Activated CD4-positive, CD25-positive, alpha-beta regulatory T cell treated with anti-CD3 and anti-CD28 coated beads, Interleukin-2, amount 50 U/mL, for 16 hours (primary cell): Measurements from ENCODE around the gene ATP2C1.
"Not testable (repeated sequence)": the region's sequence is repeated elsewhere in the genome, so short reads cannot be mapped to it uniquely, and the experiment has no call there.

ENCODE experiments used
- DNase-seq: peaks from one replicate; pipeline ENCODE4 v3.0.0-alpha.2; 2020; ENCODE audit warnings: low read depth, low spot score

The ATP2C1 gene, protein sequence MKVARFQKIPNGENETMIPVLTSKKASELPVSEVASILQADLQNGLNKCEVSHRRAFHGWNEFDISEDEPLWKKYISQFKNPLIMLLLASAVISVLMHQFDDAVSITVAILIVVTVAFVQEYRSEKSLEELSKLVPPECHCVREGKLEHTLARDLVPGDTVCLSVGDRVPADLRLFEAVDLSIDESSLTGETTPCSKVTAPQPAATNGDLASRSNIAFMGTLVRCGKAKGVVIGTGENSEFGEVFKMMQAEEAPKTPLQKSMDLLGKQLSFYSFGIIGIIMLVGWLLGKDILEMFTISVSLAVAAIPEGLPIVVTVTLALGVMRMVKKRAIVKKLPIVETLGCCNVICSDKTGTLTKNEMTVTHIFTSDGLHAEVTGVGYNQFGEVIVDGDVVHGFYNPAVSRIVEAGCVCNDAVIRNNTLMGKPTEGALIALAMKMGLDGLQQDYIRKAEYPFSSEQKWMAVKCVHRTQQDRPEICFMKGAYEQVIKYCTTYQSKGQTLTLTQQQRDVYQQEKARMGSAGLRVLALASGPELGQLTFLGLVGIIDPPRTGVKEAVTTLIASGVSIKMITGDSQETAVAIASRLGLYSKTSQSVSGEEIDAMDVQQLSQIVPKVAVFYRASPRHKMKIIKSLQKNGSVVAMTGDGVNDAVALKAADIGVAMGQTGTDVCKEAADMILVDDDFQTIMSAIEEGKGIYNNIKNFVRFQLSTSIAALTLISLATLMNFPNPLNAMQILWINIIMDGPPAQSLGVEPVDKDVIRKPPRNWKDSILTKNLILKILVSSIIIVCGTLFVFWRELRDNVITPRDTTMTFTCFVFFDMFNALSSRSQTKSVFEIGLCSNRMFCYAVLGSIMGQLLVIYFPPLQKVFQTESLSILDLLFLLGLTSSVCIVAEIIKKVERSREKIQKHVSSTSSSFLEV

DNA sequence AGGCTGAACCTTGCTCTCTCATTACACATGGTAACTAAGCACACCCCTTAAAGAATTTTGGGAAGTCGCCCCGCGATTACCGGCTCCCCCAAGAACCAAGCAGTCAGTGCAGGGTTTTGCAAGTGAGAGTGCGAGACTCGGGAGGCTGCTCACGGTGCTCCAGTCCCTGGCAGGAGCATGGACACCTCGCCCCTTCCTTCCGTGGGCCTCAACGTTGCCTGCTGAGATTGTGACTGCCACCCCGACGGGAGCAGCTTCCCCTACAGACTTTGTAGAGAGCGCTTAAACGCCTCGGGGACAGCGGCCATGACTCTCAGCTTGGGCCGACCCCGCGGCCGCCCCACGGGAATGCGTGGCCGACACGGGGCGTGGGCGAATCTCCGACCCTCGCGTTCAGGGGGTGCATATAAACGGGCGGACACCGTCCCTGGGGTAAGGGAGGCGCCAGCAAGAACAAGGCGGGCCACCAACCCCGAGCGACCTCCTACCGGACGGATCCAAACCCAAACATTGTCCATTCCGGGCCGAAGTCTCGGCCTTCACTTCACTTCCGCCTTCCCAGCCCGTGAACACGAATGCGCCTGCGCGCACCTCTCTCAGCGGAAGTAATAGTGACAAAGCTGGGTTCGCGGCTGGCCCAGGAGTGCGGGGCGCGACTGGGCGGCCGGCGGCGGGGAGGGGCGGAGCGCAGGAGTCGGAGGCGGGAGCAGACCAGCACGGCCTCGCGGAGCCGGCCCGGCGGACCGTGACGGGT is at the start of gene ATP2C1:
Gene ATP2C1 (plus strand): TSS at position 709 of the 754 bp plus-strand sequence. CDS start 686 bp downstream, outside the sequence.
- DNase-seq = peak; percentile 85

DNA sequence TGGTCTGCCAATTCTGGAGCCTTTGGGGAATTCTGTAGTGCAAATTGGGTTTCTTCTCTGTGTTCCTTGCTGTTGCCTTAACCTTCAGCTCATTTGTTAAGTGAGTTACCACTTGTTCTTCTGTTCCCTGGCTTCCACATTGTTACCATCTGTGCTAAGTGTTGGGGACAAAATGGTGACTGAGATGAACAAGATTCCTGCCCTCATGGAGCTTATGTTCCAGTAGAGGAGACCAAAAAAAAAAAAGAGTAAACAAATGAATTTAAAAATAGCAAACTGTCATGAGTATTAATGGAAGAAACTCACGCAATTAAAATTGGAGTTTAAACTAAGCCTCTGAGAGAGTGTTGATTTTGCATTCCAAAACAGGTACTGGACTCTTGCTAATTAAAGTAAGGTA is 49.4 kb upstream of the ATP2C1 start:
- DNase-seq = no peak

DNA sequence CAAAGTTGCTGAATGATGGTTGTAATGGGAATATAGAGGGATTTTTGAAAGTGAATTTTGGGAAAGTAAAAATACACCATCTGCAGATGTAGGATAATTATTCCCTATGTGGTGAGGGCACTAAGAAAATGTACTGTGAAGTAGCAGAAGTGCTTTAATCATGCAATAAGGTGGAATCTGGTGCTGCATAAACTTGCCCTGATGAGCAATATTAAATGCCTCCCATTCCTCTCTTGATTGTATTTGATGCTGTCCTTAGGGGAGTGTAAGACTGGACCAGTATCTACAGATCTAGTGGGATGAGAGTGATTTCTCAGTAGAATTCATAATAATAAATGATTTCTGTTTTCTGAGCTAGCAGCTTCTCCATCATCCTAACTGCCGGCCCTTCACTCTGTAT is 47.7 kb upstream of the ATP2C1 start:
- no peak for DNase-seq

DNA sequence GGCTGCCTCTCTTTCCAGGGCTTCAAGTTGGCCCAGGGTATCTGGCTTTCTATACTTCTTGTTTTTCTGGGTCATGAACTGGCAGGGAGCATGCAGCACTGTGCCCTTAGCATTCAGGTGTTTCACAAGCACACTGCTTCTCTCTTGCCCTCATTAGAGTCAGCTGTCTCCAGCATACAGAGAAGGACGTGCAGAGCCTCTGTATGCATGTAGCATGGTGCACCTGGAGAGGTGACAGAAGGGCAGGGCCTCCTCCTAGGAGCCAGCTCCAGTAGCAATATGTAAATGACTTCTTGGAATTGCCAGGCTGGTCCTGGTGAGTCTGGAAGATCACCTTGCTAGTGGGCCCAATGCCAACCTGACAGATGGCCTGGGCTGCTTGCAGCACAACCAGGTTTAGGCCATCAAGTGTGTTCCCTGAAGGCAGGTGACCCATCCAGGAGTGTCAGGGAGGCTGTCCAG is 44.8 kb upstream of the ATP2C1 start:
- no peak for DNase-seq

DNA sequence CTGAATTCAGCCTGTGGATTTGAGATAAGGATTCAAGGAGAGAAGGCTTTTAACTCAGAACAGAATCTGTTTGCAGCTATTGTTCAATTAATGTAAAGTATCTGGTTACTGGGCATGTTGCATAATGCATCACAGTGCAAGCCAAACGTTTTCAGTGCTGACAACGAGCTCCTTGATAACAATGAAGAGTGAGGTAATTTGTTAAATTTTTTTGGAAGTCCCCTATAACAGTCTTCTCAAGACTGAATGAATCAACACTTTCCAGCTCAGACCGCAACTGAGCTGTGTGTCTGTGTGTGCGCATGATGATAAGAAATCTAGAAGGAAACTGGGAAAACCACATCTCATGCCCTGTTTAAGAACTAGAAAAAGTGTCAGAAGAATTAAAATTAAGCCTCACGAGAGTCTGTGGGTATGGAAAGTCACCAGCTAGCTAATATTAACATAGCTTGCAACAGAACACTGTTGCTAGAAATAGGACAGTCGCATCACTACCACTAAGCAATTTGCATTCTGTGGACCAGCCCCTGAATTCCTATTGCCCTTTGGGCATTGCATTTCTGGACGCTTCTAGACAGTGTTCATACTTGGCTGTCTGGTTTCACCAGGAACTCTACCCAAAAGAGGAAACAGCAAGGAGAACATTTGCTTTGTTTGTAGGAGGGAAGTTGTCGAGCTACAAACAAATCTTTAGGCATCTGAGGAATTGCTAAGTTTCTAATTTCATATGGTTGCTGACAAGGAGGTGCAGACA is 43.7 kb upstream of the ATP2C1 start:
- peak; percentile 26 for DNase-seq

DNA sequence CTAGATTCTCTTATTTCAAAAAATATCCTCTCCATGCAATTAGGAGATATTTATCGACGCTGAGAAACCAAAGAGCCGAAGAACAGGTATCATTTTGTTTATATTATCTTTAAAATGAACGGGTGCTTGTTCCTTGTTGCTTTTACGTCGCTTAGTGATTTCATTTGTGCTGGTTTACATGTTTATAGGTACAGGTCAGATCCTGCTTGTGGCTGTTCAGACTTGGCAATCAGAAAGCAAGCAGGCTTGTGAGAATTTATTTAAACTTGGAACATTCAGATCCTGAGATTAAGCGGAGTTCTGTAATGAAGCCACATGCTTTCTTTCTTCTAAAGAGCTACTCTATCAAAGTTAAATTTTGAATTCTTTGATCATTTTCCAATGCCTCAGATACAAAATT is 43.0 kb upstream of the ATP2C1 start:
- DNase-seq = no peak

DNA sequence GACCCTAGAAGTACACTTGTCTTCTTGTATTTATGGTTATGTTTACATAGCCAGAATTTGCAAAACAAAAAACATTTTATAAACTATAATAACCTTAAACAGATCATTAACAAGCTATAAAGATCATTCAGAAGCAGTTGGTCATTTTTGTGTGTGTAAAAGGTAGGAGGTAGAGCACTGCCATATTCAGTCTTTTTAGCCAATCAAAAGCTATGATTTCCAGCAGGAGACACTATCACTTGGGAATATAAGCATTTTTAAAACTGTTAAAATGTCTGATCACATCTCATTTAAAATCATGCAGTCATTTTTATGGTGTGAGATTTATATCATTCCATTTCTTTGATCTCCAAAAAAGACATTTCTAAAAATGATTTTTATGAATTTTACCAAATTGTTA is 42.6 kb upstream of the ATP2C1 start:
- no peak for DNase-seq

DNA sequence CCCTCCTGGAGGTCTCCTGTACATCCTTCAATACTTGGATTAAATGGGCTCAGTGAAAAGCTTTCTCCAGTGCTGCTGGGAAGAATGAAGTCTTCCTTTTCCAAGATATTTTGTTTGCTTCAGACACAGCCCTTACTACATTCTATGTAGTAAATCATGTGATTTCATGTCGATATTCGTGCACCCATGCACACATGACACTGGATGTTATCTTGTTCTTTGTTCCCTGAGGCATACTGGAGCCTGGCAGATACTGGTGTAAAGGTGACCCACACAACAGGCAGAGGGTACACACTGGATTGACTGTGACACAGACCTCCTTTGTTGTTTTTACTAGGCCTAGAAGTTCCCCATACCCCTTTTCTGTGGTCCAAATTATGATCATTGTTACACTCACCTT is 40.3 kb upstream of the ATP2C1 start:
- no peak for DNase-seq

DNA sequence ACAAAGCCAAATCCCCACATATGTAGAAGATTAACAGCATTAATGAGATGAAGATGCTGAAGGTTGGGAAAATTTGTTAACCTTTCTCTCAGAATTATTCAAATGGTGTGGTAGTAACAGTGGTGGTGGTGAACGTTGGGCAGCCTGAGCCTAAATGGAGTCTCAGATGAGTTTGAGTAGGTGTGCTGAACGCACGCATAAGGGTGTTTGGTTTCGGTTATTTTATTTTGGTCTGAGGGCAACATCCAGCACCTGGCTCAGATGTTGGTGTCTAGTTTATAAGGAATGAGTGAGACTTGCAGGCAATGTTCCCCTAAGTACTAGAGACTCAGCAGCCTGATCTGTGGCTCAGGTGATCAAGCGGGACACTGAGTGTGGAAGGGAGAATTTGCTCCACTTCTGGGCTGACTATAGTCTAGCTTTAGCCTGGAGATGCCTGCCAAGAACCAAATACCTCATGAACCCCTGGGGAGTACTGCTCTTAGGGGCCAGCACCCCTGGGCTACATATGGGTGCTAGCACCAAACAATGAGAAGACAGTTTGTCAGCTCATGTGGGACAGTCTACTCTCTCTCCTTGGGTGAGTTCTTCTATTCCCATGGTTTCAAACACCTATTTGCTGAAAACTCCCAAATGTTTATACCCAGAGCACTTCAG is 39.5 kb upstream of the ATP2C1 start:
- DNase-seq = no peak

DNA sequence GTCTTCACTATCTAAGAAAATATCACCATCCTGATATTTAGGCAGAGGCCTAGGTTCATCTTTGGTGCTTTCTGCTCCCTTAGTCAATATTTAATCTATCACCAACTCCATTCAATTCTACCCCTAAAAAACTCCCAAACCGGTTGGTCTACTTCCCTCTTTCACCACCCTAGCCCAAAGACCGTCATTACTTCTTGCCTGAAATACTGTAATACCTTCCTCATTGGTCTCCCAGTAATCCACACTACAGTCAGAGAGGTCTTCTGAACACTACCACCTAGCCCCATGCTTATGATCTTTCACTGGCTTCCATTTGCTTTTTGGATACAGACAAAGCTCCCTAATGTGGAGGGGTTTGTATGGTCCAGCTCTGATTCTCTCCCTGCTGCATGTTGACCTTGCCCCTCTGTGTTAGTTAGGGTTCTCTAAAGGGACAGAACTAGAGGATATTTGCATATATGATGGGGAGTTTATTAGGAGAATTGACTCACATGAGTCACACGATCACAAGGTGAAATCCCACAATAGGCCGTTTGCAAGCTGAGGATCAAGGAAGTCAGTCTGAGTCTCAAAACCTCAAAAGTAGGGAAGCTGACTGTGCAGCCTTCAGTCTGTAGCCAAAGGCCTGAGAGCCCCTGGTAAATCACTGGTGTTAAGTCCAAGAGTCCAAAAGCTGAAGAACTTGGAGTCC is 36.4 kb upstream of the ATP2C1 start:
- no peak for DNase-seq

DNA sequence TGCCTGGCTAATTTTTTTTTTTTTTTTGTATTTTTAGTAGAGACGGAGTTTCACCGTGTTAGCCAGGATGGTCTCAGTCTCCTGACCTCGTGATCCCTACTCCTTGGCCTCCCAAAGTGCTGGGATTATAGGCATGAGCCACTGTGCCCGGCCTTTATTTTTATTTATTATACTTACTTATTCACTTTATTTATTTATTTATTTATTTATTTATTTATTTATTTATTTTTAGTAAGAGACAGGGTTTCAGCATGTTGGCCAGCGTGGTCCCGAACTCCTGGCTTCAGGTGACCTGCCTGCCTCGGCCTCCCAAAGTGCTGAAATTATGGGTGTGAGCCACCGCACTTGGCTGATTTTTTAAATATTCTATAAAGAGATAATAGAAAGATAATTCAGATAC is 31.8 kb upstream of the ATP2C1 start:
- not testable (repeated sequence) for DNase-seq

DNA sequence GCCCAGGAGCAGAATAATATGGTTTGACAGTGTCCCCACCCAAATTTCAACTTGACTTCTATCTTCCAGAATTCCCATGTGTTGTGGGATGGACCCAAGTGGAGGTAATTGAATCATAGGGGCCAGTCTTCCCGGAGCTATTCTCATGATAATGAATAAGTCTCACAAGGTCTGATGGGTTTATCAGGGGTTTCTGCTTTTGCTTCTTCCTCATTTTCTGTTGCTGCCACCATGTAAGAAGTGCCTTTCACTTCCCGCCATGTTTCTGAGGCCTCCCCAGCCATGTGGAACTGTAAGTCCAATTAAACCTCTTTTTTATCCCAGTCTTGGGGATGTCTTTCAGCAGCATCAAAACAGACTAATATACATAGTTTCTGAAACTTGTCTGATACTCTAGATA is 28.4 kb upstream of the ATP2C1 start:
- DNase-seq = no peak

DNA sequence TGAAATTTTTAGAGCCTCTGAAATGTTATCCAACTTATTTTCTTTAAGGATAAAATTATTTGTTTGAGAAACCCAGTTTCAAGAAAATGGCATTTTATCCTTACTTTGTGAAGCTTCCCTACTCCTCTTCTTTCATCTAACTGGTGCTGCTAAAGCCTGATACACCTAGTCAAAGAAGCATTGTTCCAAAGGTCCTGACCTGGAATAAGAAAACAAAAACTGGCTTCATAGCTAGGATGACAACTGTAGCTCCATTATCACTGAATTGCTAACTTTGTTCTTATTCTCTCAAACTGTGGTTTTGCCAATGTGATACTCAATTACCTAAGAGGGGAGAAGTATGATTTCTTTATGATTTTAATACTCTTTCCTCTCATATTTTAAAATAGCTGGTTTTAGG is 27.6 kb upstream of the ATP2C1 start:
- DNase-seq = no peak

DNA sequence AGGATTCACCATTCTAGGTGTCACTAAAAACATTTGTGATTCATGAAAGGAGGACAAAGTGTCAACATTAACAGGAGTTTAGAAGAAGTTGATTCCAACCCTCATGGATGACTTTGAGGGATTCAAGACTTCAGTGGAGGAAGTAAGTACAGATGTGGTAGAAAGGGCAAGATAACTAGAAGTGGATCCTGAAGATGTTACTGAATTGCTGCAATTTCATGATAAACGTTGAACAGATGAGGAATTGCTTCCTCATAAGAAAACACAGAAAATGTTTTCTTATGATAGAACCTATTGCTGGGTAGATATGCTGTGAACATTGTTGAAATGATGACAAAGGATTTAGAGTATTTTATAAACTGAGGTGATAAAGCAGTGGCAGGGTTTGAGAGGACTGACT is 23.5 kb upstream of the ATP2C1 start:
- DNase-seq = no peak

DNA sequence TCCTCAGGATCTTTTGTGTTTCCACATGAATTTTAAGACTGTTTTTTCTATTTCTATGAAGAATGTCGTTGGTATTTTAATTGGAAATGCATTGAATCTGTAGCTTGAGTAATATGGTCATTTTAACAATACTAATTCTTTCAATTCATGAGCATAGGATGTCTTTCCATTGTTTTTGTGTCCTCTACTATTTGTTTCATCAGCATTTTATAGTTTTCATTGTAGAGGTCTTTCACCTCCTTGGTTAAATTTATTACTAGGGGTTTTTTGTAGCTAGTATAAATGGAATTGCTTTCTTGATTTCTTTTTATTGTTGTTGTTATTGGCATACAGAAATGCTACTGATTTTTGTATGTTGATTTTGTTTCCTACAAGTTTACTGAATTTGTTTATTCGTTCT is 17.3 kb upstream of the ATP2C1 start:
- no peak for DNase-seq

DNA sequence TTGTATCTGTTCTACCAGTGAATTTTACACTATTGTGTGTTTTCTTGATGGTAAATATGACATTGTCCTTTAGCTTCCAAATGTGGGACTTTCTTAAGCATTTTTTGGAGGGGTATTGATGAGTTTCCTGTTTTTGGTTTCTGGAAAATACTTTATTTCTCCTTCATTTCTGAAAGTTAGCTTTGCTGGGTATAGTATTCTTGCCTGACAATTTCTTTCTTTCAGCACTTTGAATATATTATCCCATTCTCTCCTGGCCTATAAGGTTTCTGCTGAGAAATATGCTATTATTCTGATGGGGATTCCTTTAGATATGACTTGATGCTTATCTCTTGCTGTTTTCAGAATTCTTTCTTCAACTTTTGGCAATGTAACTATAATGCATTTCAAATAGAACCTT is 15.4 kb upstream of the ATP2C1 start:
- no peak for DNase-seq

DNA sequence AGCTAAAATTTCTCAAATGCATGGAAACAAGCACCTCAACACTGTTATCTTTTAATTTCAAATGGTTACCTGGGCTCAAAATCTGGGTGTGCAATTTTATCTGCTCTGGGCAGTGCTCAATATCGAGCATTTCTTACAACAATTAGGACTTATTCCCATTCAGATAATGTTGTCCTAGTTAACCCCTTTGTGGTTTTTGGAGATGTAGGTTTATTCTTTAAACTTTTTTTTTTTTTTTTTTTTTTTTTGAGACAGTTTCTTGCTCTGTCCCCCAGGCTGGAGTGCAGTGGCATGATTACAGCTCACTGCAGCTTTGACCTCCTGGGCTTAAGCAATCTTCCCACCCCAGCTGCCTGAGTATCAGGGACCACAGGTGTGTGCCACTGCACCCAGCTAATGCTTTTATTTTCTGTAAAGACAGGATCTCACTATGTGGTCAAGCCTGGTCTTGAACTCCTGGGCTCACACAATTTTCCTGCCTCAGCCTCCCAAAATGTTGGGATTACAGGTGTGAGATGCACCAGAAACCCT is 4.4 kb upstream of the ATP2C1 start:
- DNase-seq = no peak

DNA sequence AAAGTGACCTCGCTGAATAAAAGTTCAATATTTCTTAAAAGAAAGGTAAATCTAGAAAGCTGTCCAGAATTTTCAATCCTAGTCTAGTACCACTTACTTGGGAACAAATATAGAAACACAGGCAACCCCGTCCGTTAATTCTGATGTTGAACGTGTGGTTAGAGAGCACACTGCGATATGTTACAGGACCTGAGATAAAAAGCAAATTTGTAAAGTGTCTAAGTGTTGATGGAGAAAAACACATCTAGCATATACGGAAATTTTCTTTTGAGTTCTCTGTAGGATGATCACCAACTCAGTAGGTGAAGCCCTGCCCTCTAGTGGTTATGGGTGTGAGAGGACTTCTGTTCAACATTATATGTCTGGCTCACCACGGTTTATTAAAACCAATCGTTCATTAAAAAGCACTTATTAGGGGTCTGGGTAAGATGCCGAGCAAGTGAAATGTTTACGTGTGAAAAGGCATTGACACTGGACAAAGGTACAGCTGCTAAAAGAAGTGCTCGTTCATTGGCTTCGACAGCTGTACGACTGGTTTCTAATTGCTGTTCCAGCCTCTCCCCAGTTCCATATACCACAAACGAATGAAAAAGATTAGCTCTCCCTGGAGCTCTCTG is 1.0 kb upstream of the ATP2C1 start:
- DNase-seq = peak; percentile 55
